Pons (tissue), 1 donor: ENCODE results near the gene CCDC91.

Experiments used
- DNase-seq: peaks from one replicate; pipeline ENCODE4 v3.0.0-alpha.2; 2016; ENCODE audit warnings: low spot score

CCDC91 gene

GRCh38 chr12:28583701-28584261 is 393.5 kb downstream of the CCDC91 start:
- DNase-seq: no peak

- no peak for DNase-seq
Measured at GRCh38 chr12:28585146-28585545, 394.9 kb downstream of the CCDC91 start.

GRCh38 chr12:28586481-28586880 is 396.2 kb downstream of the CCDC91 start:
- no peak for DNase-seq

GRCh38 chr12:28591831-28592230 is 401.6 kb downstream of the CCDC91 start:
- DNase-seq: no peak
